ENCODE data around the gene DNAH8. TPM values are rescaled to one million over a fixed set of nuclear protein-coding genes. Genes with fewer than 3 reads are reported as not detected.
A peak's percentile ranks its signal among the peaks of the same experiment; 100 is the strongest.

The DNAH8 gene
- polyA plus RNA-seq, 1 of the 3 experiments (the other 2 are of a cell fraction), result not detected

DNA sequence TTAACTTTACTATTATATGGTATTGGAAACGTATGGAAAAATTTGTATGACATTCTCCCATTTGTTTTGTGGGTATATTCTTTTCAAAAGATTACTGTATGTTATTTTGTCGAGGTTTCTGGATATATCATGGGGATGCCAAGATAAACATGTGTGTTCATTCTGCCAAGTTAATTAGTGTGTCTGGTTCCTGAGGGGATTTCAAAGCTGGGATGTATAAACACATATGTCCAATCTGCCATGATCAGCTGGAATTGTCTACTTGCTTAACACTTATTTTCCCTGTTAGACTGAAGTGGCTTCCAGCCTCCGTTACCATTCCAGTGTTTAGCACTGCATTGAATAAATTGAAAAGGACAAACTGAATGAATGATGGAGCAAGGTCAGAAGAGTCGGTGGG, 86.2 kb downstream of the DNAH8 start:
- Histone ChIP-seq H3K36me3 (replicated peaks in 1 of 2; ENCODE audit: control insufficient read depth in 1 of 2, insufficient read depth in 2 of 2, low read length in 1 of 2) (no peaks in the 10 kb centered on the region), H3K4me2 (no peak overlapping the region), H3K9me2 (no peaks in the 10 kb centered on the region), H3F3A (replicated peaks; ENCODE audit: insufficient read depth) (no peaks in the 10 kb centered on the region), H2AFZ (ENCODE audit: low read depth) (no peak overlapping the region), H3K9ac (no peak overlapping the region), H4K20me1 (ENCODE audit: insufficient read depth) (no peaks in the 10 kb centered on the region), H3K27me3 (ENCODE audit: insufficient read depth) (0 out of 2 replicates have a peak, but pooled peaks cover 4% of the 10 kb centered on the region), H3K4me3 (ENCODE audit: low read depth in 2 of 2, low read length in 1 of 2) (no peak overlapping the region), H3K79me2 (ENCODE audit: insufficient read depth) (no peaks in the 10 kb centered on the region), H3K9me3 (no peaks in the 10 kb centered on the region), H3K4me1 (ENCODE audit: control insufficient read depth in 1 of 2, insufficient read depth in 2 of 2, low read depth in 1 of 2, low read length in 1 of 2) (peaks cover 0 to 8% of the 10 kb centered on the region in 2 experiments; a peak in 2 of 4 replicates), H3K27ac (ENCODE audit: low read depth in 2 of 2, low read length in 1 of 2) (peak overlapping the region in 1 of 2 experiments; percentile 78; a peak in 2 of 4 replicates)
- peak; percentile 64 for DNase-seq
- ChIA-PET CTCF (no interaction called here), POLR2A (no interaction called here)
- 20% methylated on average over 4 of the region's 4 CpGs for WGBS (ENCODE audit: low lambda C conversion rate)
- TF ChIP-seq MAX (IDR thresholded peaks at IDR 0.05; ENCODE audit: low read depth), result no peak
- no peak for TF ChIP-seq NRF1 (IDR thresholded peaks at IDR 0.05; ENCODE audit: low read depth, low read length)
- peak; percentile 56 for TF ChIP-seq CHD2 (IDR thresholded peaks at IDR 0.05; ENCODE audit: low read length, partially characterized antibody)
- 0 out of 2 replicates have a peak, but pooled peaks have one; percentile 4 for TF ChIP-seq RAD21 (IDR thresholded peaks at IDR 0.05; ENCODE audit: low read length)
- peak; percentile 44; the same call in 1 of the 2 replicates for TF ChIP-seq GATA2 (CRISPR knock-in tag; IDR thresholded peaks at IDR 0.05)
- peak in 1 of 2 experiments; percentile 74; a peak in 1 of 4 replicates for TF ChIP-seq EP300 (IDR thresholded peaks at IDR 0.05; ENCODE audit: borderline replicate concordance in 1 of 2, low read depth in 1 of 2, low read length in 1 of 2)
- TF ChIP-seq RCOR1 (IDR thresholded peaks at IDR 0.05; ENCODE audit: low read length), result peak; percentile 63; the same call in 1 of the 2 replicates

- H3K9ac ChIP-seq, result no peak overlapping the region
- H3K79me2 ChIP-seq (ENCODE audit: insufficient read depth), result no peaks in the 10 kb centered on the region
- H3F3A ChIP-seq (replicated peaks; ENCODE audit: insufficient read depth), result no peaks in the 10 kb centered on the region
- POLR2A ChIA-PET, result no interaction called here
- no peaks in the 10 kb centered on the region for H3K9me2 ChIP-seq
- 0 out of 2 replicates have a peak, but pooled peaks cover 4% of the 10 kb centered on the region for H3K27me3 ChIP-seq (ENCODE audit: insufficient read depth)
- CTCF ChIA-PET, result no interaction called here
- H3K4me2 ChIP-seq, result no peak overlapping the region
- no peak for DNase-seq
- no peaks in the 10 kb centered on the region for H3K36me3 ChIP-seq (replicated peaks in 1 of 2; ENCODE audit: control insufficient read depth in 1 of 2, insufficient read depth in 2 of 2, low read length in 1 of 2)
- H4K20me1 ChIP-seq (ENCODE audit: insufficient read depth), result no peaks in the 10 kb centered on the region
- no peak overlapping the region for H3K27ac ChIP-seq (ENCODE audit: low read depth in 2 of 2, low read length in 1 of 2)
- no peaks in the 10 kb centered on the region for H3K9me3 ChIP-seq
- peaks cover 0 to 8% of the 10 kb centered on the region in 2 experiments; a peak in 2 of 4 replicates for H3K4me1 ChIP-seq (ENCODE audit: control insufficient read depth in 1 of 2, insufficient read depth in 2 of 2, low read depth in 1 of 2, low read length in 1 of 2)
- H3K4me3 ChIP-seq (ENCODE audit: low read depth in 2 of 2, low read length in 1 of 2), result no peak overlapping the region
- H2AFZ ChIP-seq (ENCODE audit: low read depth), result no peak overlapping the region
- TF ChIP-seq TCF12 (IDR thresholded peaks at IDR 0.05) (no peak), GATA2 (CRISPR knock-in tag; IDR thresholded peaks at IDR 0.05) (no peak), ELF1 (IDR thresholded peaks at IDR 0.05) (no peak), YY1 (IDR thresholded peaks at IDR 0.05; ENCODE audit: low read depth) (no peak), RAD21 (IDR thresholded peaks at IDR 0.05; ENCODE audit: low read length) (no peak), IRF3 (IDR thresholded peaks at IDR 0.05; ENCODE audit: low read depth, low read length) (no peak), USF2 (IDR thresholded peaks at IDR 0.05; ENCODE audit: borderline replicate concordance, low read depth, low read length) (no peak), EZH2phosphoT487 (IDR thresholded peaks at IDR 0.05; ENCODE audit: borderline replicate concordance, low read depth) (no peak), MEF2A (IDR thresholded peaks at IDR 0.05; ENCODE audit: borderline replicate concordance, low read depth) (no peak), TEAD4 (IDR thresholded peaks at IDR 0.05; ENCODE audit: borderline replicate concordance, insufficient read depth) (no peak), RCOR1 (IDR thresholded peaks at IDR 0.05; ENCODE audit: low read length) (no peak), TAF1 (IDR thresholded peaks at IDR 0.05; ENCODE audit: borderline replicate concordance, low read depth, low read length) (no peak)
- TF ChIP-seq, protein P1, sequence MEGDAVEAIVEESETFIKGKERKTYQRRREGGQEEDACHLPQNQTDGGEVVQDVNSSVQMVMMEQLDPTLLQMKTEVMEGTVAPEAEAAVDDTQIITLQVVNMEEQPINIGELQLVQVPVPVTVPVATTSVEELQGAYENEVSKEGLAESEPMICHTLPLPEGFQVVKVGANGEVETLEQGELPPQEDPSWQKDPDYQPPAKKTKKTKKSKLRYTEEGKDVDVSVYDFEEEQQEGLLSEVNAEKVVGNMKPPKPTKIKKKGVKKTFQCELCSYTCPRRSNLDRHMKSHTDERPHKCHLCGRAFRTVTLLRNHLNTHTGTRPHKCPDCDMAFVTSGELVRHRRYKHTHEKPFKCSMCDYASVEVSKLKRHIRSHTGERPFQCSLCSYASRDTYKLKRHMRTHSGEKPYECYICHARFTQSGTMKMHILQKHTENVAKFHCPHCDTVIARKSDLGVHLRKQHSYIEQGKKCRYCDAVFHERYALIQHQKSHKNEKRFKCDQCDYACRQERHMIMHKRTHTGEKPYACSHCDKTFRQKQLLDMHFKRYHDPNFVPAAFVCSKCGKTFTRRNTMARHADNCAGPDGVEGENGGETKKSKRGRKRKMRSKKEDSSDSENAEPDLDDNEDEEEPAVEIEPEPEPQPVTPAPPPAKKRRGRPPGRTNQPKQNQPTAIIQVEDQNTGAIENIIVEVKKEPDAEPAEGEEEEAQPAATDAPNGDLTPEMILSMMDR (IDR thresholded peaks at IDR 0.05), result no peak
- TF ChIP-seq, protein P2, sequence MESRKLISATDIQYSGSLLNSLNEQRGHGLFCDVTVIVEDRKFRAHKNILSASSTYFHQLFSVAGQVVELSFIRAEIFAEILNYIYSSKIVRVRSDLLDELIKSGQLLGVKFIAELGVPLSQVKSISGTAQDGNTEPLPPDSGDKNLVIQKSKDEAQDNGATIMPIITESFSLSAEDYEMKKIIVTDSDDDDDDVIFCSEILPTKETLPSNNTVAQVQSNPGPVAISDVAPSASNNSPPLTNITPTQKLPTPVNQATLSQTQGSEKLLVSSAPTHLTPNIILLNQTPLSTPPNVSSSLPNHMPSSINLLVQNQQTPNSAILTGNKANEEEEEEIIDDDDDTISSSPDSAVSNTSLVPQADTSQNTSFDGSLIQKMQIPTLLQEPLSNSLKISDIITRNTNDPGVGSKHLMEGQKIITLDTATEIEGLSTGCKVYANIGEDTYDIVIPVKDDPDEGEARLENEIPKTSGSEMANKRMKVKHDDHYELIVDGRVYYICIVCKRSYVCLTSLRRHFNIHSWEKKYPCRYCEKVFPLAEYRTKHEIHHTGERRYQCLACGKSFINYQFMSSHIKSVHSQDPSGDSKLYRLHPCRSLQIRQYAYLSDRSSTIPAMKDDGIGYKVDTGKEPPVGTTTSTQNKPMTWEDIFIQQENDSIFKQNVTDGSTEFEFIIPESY (IDR thresholded peaks at IDR 0.05; ENCODE audit: borderline replicate concordance, low read depth), result no peak
- TF ChIP-seq, protein P3, sequence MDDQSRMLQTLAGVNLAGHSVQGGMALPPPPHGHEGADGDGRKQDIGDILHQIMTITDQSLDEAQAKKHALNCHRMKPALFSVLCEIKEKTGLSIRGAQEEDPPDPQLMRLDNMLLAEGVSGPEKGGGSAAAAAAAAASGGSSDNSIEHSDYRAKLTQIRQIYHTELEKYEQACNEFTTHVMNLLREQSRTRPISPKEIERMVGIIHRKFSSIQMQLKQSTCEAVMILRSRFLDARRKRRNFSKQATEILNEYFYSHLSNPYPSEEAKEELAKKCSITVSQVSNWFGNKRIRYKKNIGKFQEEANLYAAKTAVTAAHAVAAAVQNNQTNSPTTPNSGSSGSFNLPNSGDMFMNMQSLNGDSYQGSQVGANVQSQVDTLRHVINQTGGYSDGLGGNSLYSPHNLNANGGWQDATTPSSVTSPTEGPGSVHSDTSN (IDR thresholded peaks at IDR 0.05), result no peak
Observed at GRCh38 chr6:38802497-38802896, 87.4 kb downstream of the DNAH8 start.
